Left ventricle myocardium superior (tissue), 1 donor: ENCODE results near the gene SLC20A1. TPM values are rescaled to one million over a fixed set of nuclear protein-coding genes. Genes with fewer than 3 reads are reported as not detected.
"Not testable (repeated sequence)": the region's sequence is repeated elsewhere in the genome, so short reads cannot be mapped to it uniquely, and the experiment has no call there.

ENCODE experiments used
- ATAC-seq: fragments of 200-7000 bp; cut with Tn5 transposase; one replicate; pipeline ENCODE4 v1.9.1; 2020; ENCODE audit warnings: mild to moderate bottlenecking, moderate library complexity
- DNase-seq: peaks from one replicate; pipeline ENCODE4 v3.0.0-alpha.2; 2020
- intact Hi-C: fragments of 100-400 bp; cut with micrococcal nuclease; formaldehyde crosslinking; loops from one replicate; pipeline ENCODE4 v1.11.0; 2022
- long read RNA-seq: library from polyadenylated mRNA; unstranded; transcript quantifications from one replicate; pipeline ENCODE4 v2.0.0, GENCODE V29; 2021
- total RNA-seq: library from RNA; stranded (reverse); fragmentation: NEBNext Ultra II Directional; extraction: Animal tissue kit (Norgen Biotek cat#: 25700); gene quantifications from one replicate; pipeline ENCODE4 v1.2.1, GENCODE V29; 2021
- donor health status: DM: no; HTN: yes; CAD: no; lungs with severe emphysema.

Gene SLC20A1
- 10.8 TPM for total RNA-seq
- long read RNA-seq, transcript SLC20A1-201 (11 exons, 3,381 nt): major isoform, 8 of 13 reads
- long read RNA-seq, partial matches to known transcripts: 1 of 13 reads
- long read RNA-seq, other reads (novel, unspliced or antisense): 4 of 13 reads

- ATAC-seq (peak; percentile 98), DNase-seq (peak; percentile 98)
- intact Hi-C loops: no loop called here
Observed at GRCh38 chr2:112645310-112646101, at the start of gene SLC20A1. Gene SLC20A1, plus strand, starts transcription at chr2:112645939. Its CDS starts 890 bp downstream, at chr2:112646829.

- ATAC-seq (no peak), DNase-seq (no peak)
- intact Hi-C loops: no loop called here
Observed at GRCh38 chr2:112597537-112598322, 48.0 kb upstream of the SLC20A1 start.

- DNase-seq (no peak), ATAC-seq (no peak)
- intact Hi-C loops: no loop called here
Observed at GRCh38 chr2:112600634-112601033, 45.1 kb upstream of the SLC20A1 start.

GRCh38 chr2:112601754-112602153, 44.0 kb upstream of the SLC20A1 start:
- ATAC-seq (no peak), DNase-seq (no peak)
- intact Hi-C loops: no loop called here

- DNase-seq (no peak), ATAC-seq (no peak)
- intact Hi-C loops: no loop called here
Observed at GRCh38 chr2:112602917-112603316, 42.8 kb upstream of the SLC20A1 start.

- ATAC-seq (no peak), DNase-seq (no peak)
- intact Hi-C loops: no loop called here
Observed at GRCh38 chr2:112603731-112604130, 42.0 kb upstream of the SLC20A1 start.

- intact Hi-C loops: no loop called here
- DNase-seq (no peak), ATAC-seq (no peak)
Observed at GRCh38 chr2:112604952-112605351, 40.8 kb upstream of the SLC20A1 start.

- DNase-seq: no peak
- ATAC-seq: no peak
- intact Hi-C loops: no loop called here
Observed at GRCh38 chr2:112605926-112606325, 39.8 kb upstream of the SLC20A1 start.

- intact Hi-C loops: no loop called here
- ATAC-seq (no peak), DNase-seq (no peak)
Observed at GRCh38 chr2:112606547-112606946, 39.2 kb upstream of the SLC20A1 start.

GRCh38 chr2:112607680-112608438, 37.9 kb upstream of the SLC20A1 start:
- ATAC-seq (no peak), DNase-seq (no peak)
- intact Hi-C loops: no loop called here

GRCh38 chr2:112609320-112609719, 36.4 kb upstream of the SLC20A1 start:
- ATAC-seq, DNase-seq, intact Hi-C loops: not testable (repeated sequence)

GRCh38 chr2:112612283-112612682, 33.5 kb upstream of the SLC20A1 start:
- ATAC-seq, intact Hi-C loops, DNase-seq: not testable (repeated sequence)

- DNase-seq (no peak), ATAC-seq (no peak)
- intact Hi-C loops: no loop called here
Observed at GRCh38 chr2:112614201-112614840, 31.4 kb upstream of the SLC20A1 start.

- ATAC-seq (no peak), DNase-seq (no peak)
- intact Hi-C loops: no loop called here
Observed at GRCh38 chr2:112615051-112615450, 30.7 kb upstream of the SLC20A1 start.

- intact Hi-C loops, ATAC-seq, DNase-seq: not testable (repeated sequence)
Observed at GRCh38 chr2:112615798-112616197, 29.9 kb upstream of the SLC20A1 start.

- intact Hi-C loops: no loop called here
- ATAC-seq (peak; percentile 51), DNase-seq (no peak)
Observed at GRCh38 chr2:112618383-112618782, 27.4 kb upstream of the SLC20A1 start.

- DNase-seq: no peak
- intact Hi-C loops: loop anchor here (10.0 kb wide), 1 partner anchor 63 kb away; no protein-coding TSS in a partner anchor
- no peak for ATAC-seq
Observed at GRCh38 chr2:112621790-112622527, 23.8 kb upstream of the SLC20A1 start.

GRCh38 chr2:112622528-112622849, 23.2 kb upstream of the SLC20A1 start:
- no peak for ATAC-seq
- intact Hi-C loops: loop anchor here (10.0 kb wide), 1 partner anchor 62 kb away; no protein-coding TSS in a partner anchor

More at GRCh38 chr2:112622528-112622849, 23.2 kb upstream of the SLC20A1 start:
- DNase-seq: no peak
